Heart left ventricle (tissue), 16 donors: ENCODE data around the gene RNASET2. TPM values are rescaled to one million over a fixed set of nuclear protein-coding genes. Genes with fewer than 3 reads are reported as not detected.

Experiments used
- ATAC-seq, 4 donors: fragments of 200-7000 bp; cut with Tn5 transposase; one replicate each; pipeline ENCODE4 v1.9.1; 2020 to 2022; ENCODE audit warnings: moderate library complexity in 4 of 4, mild to moderate bottlenecking in 3 of 4, moderate number of reproducible peaks in 1 of 4
- DNase-seq, 5 donors: peaks; one replicate each; pipeline ENCODE4 v3.0.0-alpha.2; 2020
- H3K27ac ChIP-seq, 12 donors: fragments of 200-600 bp; sonication (generic) in 4 of 12; one replicate each; pipeline versions ENCODE4 v1.5.0 to v1.8.0; 2016 to 2022; ENCODE audit warnings: mild to moderate bottlenecking in 2 of 12
- H3K27me3 ChIP-seq, 9 donors: fragments of 200-600 bp; sonication (generic) in 2 of 9; one replicate each; pipeline versions ENCODE4 v1.5.1 to v1.8.0; 2016 to 2022; ENCODE audit warnings: mild to moderate bottlenecking in 3 of 9
- H3K36me3 ChIP-seq, 9 donors: fragments of 200-600 bp; sonication (generic) in 2 of 9; one replicate each; pipeline versions ENCODE4 v1.5.0 to v1.8.0; 2018 to 2022; ENCODE audit warnings: mild to moderate bottlenecking in 2 of 9
- H3K4me1 ChIP-seq, 12 donors: fragments of 200-600 bp; sonication (generic) in 4 of 12; one replicate each; pipeline versions ENCODE4 v1.5.0 to v1.8.0; 2016 to 2022; ENCODE audit warnings: mild to moderate bottlenecking in 3 of 12
- H3K4me3 ChIP-seq, 12 donors: fragments of 200-600 bp; sonication (generic) in 4 of 12; one replicate each; pipeline versions ENCODE4 v1.5.0 to v1.8.0; 2017 to 2022; ENCODE audit warnings: mild to moderate bottlenecking in 9 of 12, moderate library complexity in 4 of 12
- H3K9me3 ChIP-seq, 12 donors: fragments of 200-600 bp; sonication (generic) in 4 of 12; one replicate each; pipeline versions ENCODE4 v1.5.0 to v1.8.0; 2016 to 2022; ENCODE audit warnings: mild to moderate bottlenecking in 1 of 12
- POLR2A ChIP-seq, 2 donors: fragments of 450-650 bp; IDR thresholded peaks; one replicate each; pipeline ENCODE4 v1.6.1; 2017; ENCODE audit warnings: antibody characterized with exemption in 2 of 2, mild to moderate bottlenecking in 2 of 2, moderate library complexity in 2 of 2
- WGBS, 4 donors: extraction: QIAGEN DNeasy Blood & Tissue Kit in 2 of 4; methylation state at CpG; one replicate each; pipeline versions ENCODE4 v1.1.5 to v1.1.7; 2013 to 2018; 5-methylcytosine and 5-hydroxymethylcytosine counted together
- intact Hi-C, 10 donors: fragments of 100-400 bp; cut with DNase I; formaldehyde crosslinking; loops; one replicate each; pipeline versions ENCODE4 v1.11.1 to v1.14.2; 2022
- microRNA-seq, 4 donors: library from miRNA; unstranded; fragments of <30 nt; microRNA quantifications; one replicate each; pipeline versions ENCODE4 to v1.2.0, GENCODE V29; 2017 to 2020
- polyA plus RNA-seq, 2 donors: library from polyadenylated mRNA; stranded (reverse); fragments of 200-250 nt; gene quantifications; one replicate each; pipeline ENCODE4 v1.2.3, GENCODE V29; 2013
- total RNA-seq, 9 donors: library from RNA; depleted of rRNA in 2 of 9; stranded (reverse); fragments of >200 nt in 2 of 9; fragmentation: NEBNext Ultra II Directional in 3 of 9; extraction: Animal tissue kit (Norgen Biotek cat#: 25700) in 3 of 9; gene quantifications; one replicate each; pipeline versions ENCODE4 v1.1.0 to v1.2.4, GENCODE V29; 2016 to 2023
- TF ChIP-seq, protein P1 (sequence below), 12 donors: fragments of 200-600 bp; sonication (generic) in 4 of 12; IDR thresholded peaks; one replicate each; pipeline versions ENCODE4 v1.5.0 to v1.8.0; 2018 to 2022; ENCODE audit warnings: antibody characterized with exemption in 12 of 12, mild to moderate bottlenecking in 5 of 12
- donor health status: ischemic (EF 13 %, LVEDD 7.1; RV severe dilation, severe dysfunction).
- donor health status: healthy with polysubstance abuse.
- donor health status: DM: no; HTN: yes; CAD: no.
- donor health status: DM: no; HTN: no; CAD: no.
- donor health status: ischemic (EF 25% LVEDD 6.9; RV normal size, moderate dysfunction).
- donor health status: ischemic (EF 25% LVEDD 5.7; RV mildly dilated, moderate dysfunction).
- donor health status: healthy.
- donor health status: DM: yes; HTN: yes; CAD: no.
- donor health status: ischemic (EF 35%, LVEDD 5.7; RV mildly dilated, moderate dysfunction).
- donor health status: nonischemic (EF 11% LVEDD 7.7; RV severe dilation, severe dysfunction).
- donor health status: DM: yes; HTN: yes; CAD: no.
- donor health status: PGD.
- donor health status: ischemic (EF 29% LVEDD 5.4; RV normal size, mild dysfunction).
- donor health status: nonischemic (EF 23%, LVEDD 6.1; RV moderate dilation, normal function).

RNASET2 gene
- total and polyA plus RNA-seq, 11 donors = 5.7 to 76.0 (median 13.5) TPM

DNA sequence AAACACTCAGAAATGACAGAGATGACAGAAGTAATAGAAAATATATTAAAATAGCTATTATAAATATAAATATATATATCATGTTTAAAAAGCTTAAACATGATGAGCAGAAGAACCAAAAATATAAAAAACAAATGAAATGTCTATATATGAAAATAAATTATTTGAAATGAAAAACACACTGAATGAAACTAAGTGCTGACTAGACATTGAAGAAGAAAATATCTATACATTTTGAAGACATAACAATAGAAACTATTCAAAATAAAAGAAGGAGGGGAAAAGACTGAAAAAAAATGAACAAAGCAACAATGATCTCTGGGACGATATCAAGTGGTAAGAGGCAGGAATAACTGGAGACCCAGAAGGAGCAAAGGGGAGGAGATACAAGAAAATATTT, 76.8 kb downstream of the RNASET2 start:
- ATAC-seq (no peak), DNase-seq (no peak)
- no peak overlapping the region for H3K4me3 ChIP-seq
- no peaks in the 10 kb centered on the region for H3K36me3 ChIP-seq
- peaks cover 0 to 11% (median 0%) of the 10 kb centered on the region in 9 donors for H3K27me3 ChIP-seq
- intact Hi-C loops = no loop called here
- H3K4me1 ChIP-seq = no peaks in the 10 kb centered on the region
- 84 to 94% (median 91%) methylated on average over 1 of the region's 1 CpG for WGBS, 4 donors
- no peak overlapping the region for H3K27ac ChIP-seq
- TF ChIP-seq, protein P1, sequence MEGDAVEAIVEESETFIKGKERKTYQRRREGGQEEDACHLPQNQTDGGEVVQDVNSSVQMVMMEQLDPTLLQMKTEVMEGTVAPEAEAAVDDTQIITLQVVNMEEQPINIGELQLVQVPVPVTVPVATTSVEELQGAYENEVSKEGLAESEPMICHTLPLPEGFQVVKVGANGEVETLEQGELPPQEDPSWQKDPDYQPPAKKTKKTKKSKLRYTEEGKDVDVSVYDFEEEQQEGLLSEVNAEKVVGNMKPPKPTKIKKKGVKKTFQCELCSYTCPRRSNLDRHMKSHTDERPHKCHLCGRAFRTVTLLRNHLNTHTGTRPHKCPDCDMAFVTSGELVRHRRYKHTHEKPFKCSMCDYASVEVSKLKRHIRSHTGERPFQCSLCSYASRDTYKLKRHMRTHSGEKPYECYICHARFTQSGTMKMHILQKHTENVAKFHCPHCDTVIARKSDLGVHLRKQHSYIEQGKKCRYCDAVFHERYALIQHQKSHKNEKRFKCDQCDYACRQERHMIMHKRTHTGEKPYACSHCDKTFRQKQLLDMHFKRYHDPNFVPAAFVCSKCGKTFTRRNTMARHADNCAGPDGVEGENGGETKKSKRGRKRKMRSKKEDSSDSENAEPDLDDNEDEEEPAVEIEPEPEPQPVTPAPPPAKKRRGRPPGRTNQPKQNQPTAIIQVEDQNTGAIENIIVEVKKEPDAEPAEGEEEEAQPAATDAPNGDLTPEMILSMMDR (IDR thresholded peaks at IDR 0.05) = no peak
- no peak for TF ChIP-seq POLR2A (IDR thresholded peaks at IDR 0.05)
- peaks cover 0 to 20% (median 0%) of the 10 kb centered on the region in 12 donors for H3K9me3 ChIP-seq

Small RNA genes within 50 kb of the gene (microRNA-seq; reads per million reads assigned to microRNA genes)
- 0 to 0.77 (median 0.10) reads per million in 4 donors for gene MIR3939

Other genes with a start within 250 kb of the RNASET2 start
- 10 to 100 TPM in 6 of 9 donors, 1 to 10 TPM in 3; 6.6 to 15.5 (median 10.7) TPM for gene CEP43, start 42.8 kb upstream of the RNASET2 start, total RNA-seq
- 10 to 100 TPM in 1 of 2 donors, 1 to 10 TPM in 1; 4.7 to 16.9 TPM for gene CEP43, start 42.8 kb upstream of the RNASET2 start, polyA plus RNA-seq
- under 1 TPM in 1 of 9 donors, not detected in 8; 0.23 TPM for gene CCR6, start 166.5 kb upstream of the RNASET2 start, total RNA-seq
- not detected for gene CCR6, start 166.5 kb upstream of the RNASET2 start, polyA plus RNA-seq
- not detected for gene GPR31, start 201.4 kb upstream of the RNASET2 start, total RNA-seq
- gene GPR31, start 201.4 kb upstream of the RNASET2 start, polyA plus RNA-seq = not detected